GM12865 (cell line): ENCODE data around the gene APOBEC3G.

Experiments
- DNase-seq: peaks from one replicate; pipeline ENCODE4 v3.0.0; 2010; ENCODE audit warnings: low read depth
- H3K4me3 ChIP-seq: 2 replicates; pipeline ENCODE4 v1.5.1; 2011; ENCODE audit warnings: mild to moderate bottlenecking, low read depth, low read length, control low read depth
- CTCF ChIP-seq: IDR thresholded peaks from 2 replicates; pipeline ENCODE4 v1.5.1; 2011; ENCODE audit warnings: low read length, control low read depth, low read depth, inconsistent platforms; ENCODE audit not compliant: insufficient read depth; ENCODE audit errors: missing control alignments

Gene APOBEC3G

GRCh38 chr22:39097098-39098020, 20.3 kb downstream of the APOBEC3G start, which contains the start of gene APOBEC3H:
Gene APOBEC3H (plus strand): TSS chr22:39097244. CDS start chr22:39100279, 3,035 bp downstream.
- peak; percentile 94 for DNase-seq
- TF ChIP-seq CTCF, result no peak
- H3K4me3 ChIP-seq, result peak within 1 kb of the TSS; percentile 82

- peak; percentile 96 for DNase-seq
- peak overlapping the region; percentile 82 for H3K4me3 ChIP-seq
Observed at GRCh38 chr22:39098026-39098425, 21.0 kb downstream of the APOBEC3G start.

GRCh38 chr22:39098576-39098975, 21.5 kb downstream of the APOBEC3G start:
- TF ChIP-seq CTCF, result no peak
- H3K4me3 ChIP-seq, result peak overlapping the region; percentile 82
- DNase-seq, result peak; percentile 52

More at GRCh38 chr22:39098026-39098425, 21.0 kb downstream of the APOBEC3G start:
- TF ChIP-seq CTCF, result no peak

GRCh38 chr22:39101226-39101625, 24.2 kb downstream of the APOBEC3G start:
- TF ChIP-seq CTCF, result no peak
- no peak for DNase-seq
- H3K4me3 ChIP-seq, result no peak overlapping the region

GRCh38 chr22:39103431-39103830, 26.4 kb downstream of the APOBEC3G start:
- no peak for DNase-seq
- no peak overlapping the region for H3K4me3 ChIP-seq
- TF ChIP-seq CTCF, result no peak

- H3K4me3 ChIP-seq, result no peak overlapping the region
- TF ChIP-seq CTCF, result no peak
- no peak for DNase-seq
Observed at GRCh38 chr22:39106326-39106725, 29.3 kb downstream of the APOBEC3G start.
